Hippocampal formation (tissue), 2 donors: ENCODE results near the gene KIF23.
A peak's percentile ranks its signal among the peaks of the same experiment; 100 is the strongest.
"Not testable (repeated sequence)": the region's sequence is repeated elsewhere in the genome, so short reads cannot be mapped to it uniquely, and the experiment has no call there.

Source experiments
- DNase-seq, 2 donors: peaks; one replicate each; lab custom pipeline; 2025; lab: John Stamatoyannopoulos, UW

KIF23 gene

GRCh38 chr15:69413822-69414700 lies at the start of gene KIF23:
TSS of gene KIF23 (plus strand) at chr15:69414349. CDS start at chr15:69414466, 117 bp downstream.
- DNase-seq, result peak; percentile 67 to 74

GRCh38 chr15:69367236-69367635 lies 46.9 kb upstream of the KIF23 start:
- no peak for DNase-seq

GRCh38 chr15:69369631-69370030 lies 44.5 kb upstream of the KIF23 start:
- no peak for DNase-seq

GRCh38 chr15:69373406-69373805 lies 40.7 kb upstream of the KIF23 start:
- no peak for DNase-seq

GRCh38 chr15:69375151-69375790 lies 38.9 kb upstream of the KIF23 start:
- no peak for DNase-seq

GRCh38 chr15:69377216-69377970 lies 36.8 kb upstream of the KIF23 start:
- no peak for DNase-seq

GRCh38 chr15:69380100-69380725 lies 33.9 kb upstream of the KIF23 start:
- DNase-seq, result no peak

- DNase-seq, result no peak
Observed at GRCh38 chr15:69380726-69381105, 33.4 kb upstream of the KIF23 start.

GRCh38 chr15:69382176-69382575 lies 32.0 kb upstream of the KIF23 start:
- DNase-seq, result not testable (repeated sequence)

GRCh38 chr15:69384066-69384465 lies 30.1 kb upstream of the KIF23 start:
- not testable (repeated sequence) for DNase-seq

- DNase-seq, result no peak
Observed at GRCh38 chr15:69384626-69385598, 29.2 kb upstream of the KIF23 start.

GRCh38 chr15:69385831-69386230 lies 28.3 kb upstream of the KIF23 start:
- DNase-seq, result no peak

- no peak for DNase-seq
Observed at GRCh38 chr15:69386284-69386683, 27.9 kb upstream of the KIF23 start.

- DNase-seq, result peak in 1 of 2 donors; percentile 18
Observed at GRCh38 chr15:69388260-69388705, 25.9 kb upstream of the KIF23 start.

GRCh38 chr15:69389426-69389825 lies 24.7 kb upstream of the KIF23 start:
- no peak for DNase-seq

- no peak for DNase-seq
Observed at GRCh38 chr15:69390575-69390974, 23.6 kb upstream of the KIF23 start.

- DNase-seq, result no peak
Observed at GRCh38 chr15:69391046-69391757, 22.9 kb upstream of the KIF23 start.

GRCh38 chr15:69392352-69392751 lies 21.8 kb upstream of the KIF23 start:
- DNase-seq, result no peak

- DNase-seq, result no peak
Observed at GRCh38 chr15:69393831-69394491, 20.2 kb upstream of the KIF23 start.
